Peyer's patch (tissue), 4 donors: ENCODE data around the gene DDRGK1. TPM values are rescaled to one million over a fixed set of nuclear protein-coding genes. Genes with fewer than 3 reads are reported as not detected.
A peak's percentile ranks its signal among the peaks of the same experiment; 100 is the strongest.

ENCODE experiments used
- DNase-seq, 3 donors: peaks; one replicate each; pipeline ENCODE4 v3.0.0-alpha.2; 2017 to 2019
- H3K27ac ChIP-seq, 4 donors: fragments of 200-600 bp; sonication (generic); one replicate each; pipeline ENCODE4 v1.5.1; 2016 to 2019
- H3K27me3 ChIP-seq, 2 donors: fragments of 200-600 bp; sonication (generic); one replicate each; pipeline ENCODE4 v1.5.1; 2019
- H3K36me3 ChIP-seq, 3 donors: fragments of 200-600 bp; sonication (generic); one replicate each; pipeline ENCODE4 v1.5.1; 2016 to 2019
- H3K4me1 ChIP-seq, 4 donors: fragments of 200-600 bp; sonication (generic); one replicate each; pipeline ENCODE4 v1.5.1; 2016 to 2019
- H3K4me3 ChIP-seq, 4 donors: fragments of 200-600 bp; sonication (generic); 1 replicate in 3 of 4; 2 replicates in 1 of 4; pipeline ENCODE4 v1.5.1; 2016 to 2019; ENCODE audit warnings: mild to moderate bottlenecking in 1 of 4
- H3K9me3 ChIP-seq, 4 donors: fragments of 200-600 bp; sonication (generic); one replicate each; pipeline ENCODE4 v1.5.1; 2016 to 2019; ENCODE audit warnings: mild to moderate bottlenecking in 1 of 4
- CTCF ChIP-seq, 6 experiments: fragments of 450-650 bp in 4 of 6; fragments of 200-600 bp in 2 of 6; sonication (generic) in 1 of 6; IDR thresholded peaks; one replicate each; pipeline ENCODE4 v1.5.1; 2017 to 2019; ENCODE audit warnings: antibody characterized with exemption in 6 of 6, mild to moderate bottlenecking in 3 of 6, moderate library complexity in 1 of 6
- POLR2A ChIP-seq, 2 donors: fragments of 450-650 bp; IDR thresholded peaks; one replicate each; pipeline ENCODE4 v1.5.1; 2017; ENCODE audit warnings: antibody characterized with exemption in 2 of 2, mild to moderate bottlenecking in 2 of 2, moderate library complexity in 2 of 2
- total RNA-seq, 4 donors: library from RNA; depleted of rRNA; stranded (reverse); fragments of >200 nt; gene quantifications; one replicate each; pipeline ENCODE4 v1.1.0, GENCODE V29; 2016

DDRGK1 gene
- total RNA-seq = 100 to 1,000 TPM in 2 of 4 donors, 10 to 100 TPM in 2; 72.9 to 111 (median 92.5) TPM

- Histone ChIP-seq H3K27ac (peak within 1 kb of the TSS; percentile 83 to 95 (median 90)), H3K27me3 (no peaks in the 10 kb centered on the region), H3K4me3 (peak within 1 kb of the TSS; percentile 67 to 91 (median 81)), H3K36me3 (peaks cover 0 to 20% (median 0%) of the 10 kb centered on the region in 3 donors), H3K9me3 (no peaks in the 10 kb centered on the region), H3K4me1 (peaks cover 0 to 15% (median 10%) of the 10 kb centered on the region in 4 donors)
- TF ChIP-seq POLR2A (IDR thresholded peaks at IDR 0.05) (peak; percentile 68 to 80), CTCF (IDR thresholded peaks at IDR 0.05) (no peak)
- peak; percentile 93 to 95 (median 94) for DNase-seq
These were observed at the start of gene DDRGK1 for GRCh38 chr20:3204124-3204794. Gene DDRGK1, minus strand, starts transcription at chr20:3204682. Its CDS starts 55 bp downstream, at chr20:3204627.

- TF ChIP-seq CTCF (IDR thresholded peaks at IDR 0.05) (no peak), POLR2A (IDR thresholded peaks at IDR 0.05) (no peak)
- Histone ChIP-seq H3K36me3 (peaks cover 0 to 26% (median 0%) of the 10 kb centered on the region in 3 donors), H3K27ac (no peak overlapping the region), H3K4me1 (peaks cover 0 to 11% (median 8%) of the 10 kb centered on the region in 4 donors), H3K9me3 (no peaks in the 10 kb centered on the region), H3K4me3 (no peak overlapping the region), H3K27me3 (no peaks in the 10 kb centered on the region)
- DNase-seq = no peak
These were observed 47.3 kb upstream of the DDRGK1 start for GRCh38 chr20:3251806-3252205.

DNA sequence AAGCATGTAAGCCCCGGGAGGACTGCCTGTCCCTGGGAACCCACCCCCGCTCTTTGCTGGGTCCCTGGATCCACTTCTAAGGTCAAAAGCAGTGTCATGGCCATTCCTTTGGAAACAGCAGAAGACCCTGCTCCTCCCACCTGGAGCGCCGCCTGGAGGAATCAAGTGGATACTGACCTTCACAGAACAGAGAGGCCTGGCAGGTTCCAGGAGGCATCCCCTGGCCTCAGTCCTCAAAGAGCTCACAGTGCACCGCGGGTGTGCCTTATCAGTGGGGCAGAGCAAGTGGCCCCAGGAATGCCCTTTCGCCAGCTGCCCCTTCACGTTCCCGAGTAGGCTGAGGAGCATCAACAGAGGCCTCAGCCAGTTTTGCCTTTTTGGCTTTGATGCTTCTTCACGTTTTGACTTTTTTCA, 45.6 kb upstream of the DDRGK1 start:
- Histone ChIP-seq H3K9me3 (no peaks in the 10 kb centered on the region), H3K27me3 (no peaks in the 10 kb centered on the region), H3K36me3 (peaks cover 0 to 9% (median 0%) of the 10 kb centered on the region in 3 donors), H3K4me3 (no peak overlapping the region), H3K4me1 (peaks cover 0 to 11% (median 8%) of the 10 kb centered on the region in 4 donors), H3K27ac (no peak overlapping the region)
- no peak for TF ChIP-seq CTCF (IDR thresholded peaks at IDR 0.05)
- no peak for TF ChIP-seq POLR2A (IDR thresholded peaks at IDR 0.05)
- DNase-seq = peak in 1 of 3 donors; percentile 47

GRCh38 chr20:3248993-3249347, 44.5 kb upstream of the DDRGK1 start:
- TF ChIP-seq POLR2A (IDR thresholded peaks at IDR 0.05) (no peak), CTCF (IDR thresholded peaks at IDR 0.05) (no peak)
- Histone ChIP-seq H3K4me3 (no peak overlapping the region), H3K27me3 (no peaks in the 10 kb centered on the region), H3K27ac (no peak overlapping the region), H3K9me3 (no peaks in the 10 kb centered on the region), H3K36me3 (no peaks in the 10 kb centered on the region), H3K4me1 (peaks cover 0 to 11% (median 8%) of the 10 kb centered on the region in 4 donors)
- DNase-seq = no peak

DNA sequence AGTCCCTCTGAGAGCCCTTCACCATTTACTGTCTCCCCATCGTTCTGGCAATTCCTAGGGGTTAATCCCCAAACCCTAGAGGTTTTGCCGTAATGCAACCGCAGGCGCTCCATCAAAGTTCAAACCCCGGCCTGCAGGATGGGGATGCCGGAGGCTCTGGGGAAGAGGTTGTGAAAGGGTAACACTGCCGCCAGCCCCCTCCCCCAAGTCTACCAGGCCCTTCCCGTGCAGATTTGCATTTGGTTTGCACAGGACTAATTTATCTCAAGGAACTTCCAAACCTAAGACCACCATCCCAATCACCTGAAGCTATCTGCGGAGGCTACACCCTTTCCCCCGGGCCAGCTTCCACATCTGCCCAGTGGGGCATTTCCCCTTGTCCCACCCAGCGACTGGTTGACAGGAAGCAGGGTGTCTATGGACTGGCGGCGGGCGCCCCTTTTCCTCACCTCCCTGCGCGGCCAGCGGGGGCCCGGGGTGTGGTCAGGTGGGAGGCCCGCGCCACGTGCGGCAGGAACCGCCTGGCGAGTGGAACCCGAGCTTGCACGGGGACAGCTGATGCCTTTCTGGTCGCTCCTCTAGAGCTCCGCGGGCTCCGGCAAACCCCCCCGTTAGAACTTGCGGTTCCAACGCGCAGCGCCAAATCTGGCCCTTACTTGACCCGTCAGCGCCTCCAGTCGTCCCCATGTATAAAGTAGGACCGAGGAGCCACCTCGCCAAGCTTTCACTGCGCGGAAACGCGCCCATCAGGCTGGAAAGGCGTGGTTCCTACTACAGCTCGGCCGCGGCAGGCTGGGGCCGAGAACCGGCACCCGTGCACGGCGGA, 43.9 kb upstream of the DDRGK1 start:
- H3K27ac ChIP-seq = no peak overlapping the region
- no peak for TF ChIP-seq POLR2A (IDR thresholded peaks at IDR 0.05)
- no peak for TF ChIP-seq CTCF (IDR thresholded peaks at IDR 0.05)
- H3K4me1 ChIP-seq = peaks cover 0 to 11% (median 8%) of the 10 kb centered on the region in 4 donors
- H3K27me3 ChIP-seq = no peaks in the 10 kb centered on the region
- DNase-seq = peak in 2 of 3 donors; percentile 50 to 56
- no peaks in the 10 kb centered on the region for H3K9me3 ChIP-seq
- H3K36me3 ChIP-seq = no peaks in the 10 kb centered on the region
- H3K4me3 ChIP-seq = no peak overlapping the region
